Ectodermal cell (in vitro differentiated cells): ENCODE data around the gene CCDC152.
"Not testable (repeated sequence)": the region's sequence is repeated elsewhere in the genome, so short reads cannot be mapped to it uniquely, and the experiment has no call there.

Experiments used
- H3K27ac ChIP-seq: 2 replicates; pipeline ENCODE4 v1.7.0; 2013; ENCODE audit warnings: mild to moderate bottlenecking, low read depth, low read length; ENCODE audit not compliant: insufficient read depth, poor library complexity, severe bottlenecking
- H3K27me3 ChIP-seq: 2 replicates; pipeline ENCODE4 v1.7.0; 2013; ENCODE audit warnings: mild to moderate bottlenecking, low read length; ENCODE audit not compliant: insufficient read depth, control insufficient read depth, poor library complexity, severe bottlenecking
- H3K36me3 ChIP-seq: one replicate; pipeline ENCODE4 v1.7.0; 2013; ENCODE audit warnings: low read length; ENCODE audit not compliant: control insufficient read depth, insufficient read depth
- H3K4me1 ChIP-seq: one replicate; pipeline ENCODE4 v1.7.0; 2013; ENCODE audit warnings: low read length; ENCODE audit not compliant: control insufficient read depth, insufficient read depth
- H3K4me3 ChIP-seq: 2 replicates; pipeline ENCODE4 v1.7.0; 2013; ENCODE audit warnings: low read depth, low read length, control low read depth; ENCODE audit not compliant: insufficient read depth
- H3K9me3 ChIP-seq: 2 replicates; pipeline ENCODE4 v1.7.0; 2013; ENCODE audit warnings: mild to moderate bottlenecking, low read length, moderate library complexity; ENCODE audit not compliant: control insufficient read depth
- WGBS, 2 experiments: methylation state at CpG; one replicate each; pipeline ENCODE4 v1.1.7; 2013; ENCODE audit warnings: missing lambda C conversion rate in 2 of 2; 5-methylcytosine and 5-hydroxymethylcytosine counted together

CCDC152 gene

DNA sequence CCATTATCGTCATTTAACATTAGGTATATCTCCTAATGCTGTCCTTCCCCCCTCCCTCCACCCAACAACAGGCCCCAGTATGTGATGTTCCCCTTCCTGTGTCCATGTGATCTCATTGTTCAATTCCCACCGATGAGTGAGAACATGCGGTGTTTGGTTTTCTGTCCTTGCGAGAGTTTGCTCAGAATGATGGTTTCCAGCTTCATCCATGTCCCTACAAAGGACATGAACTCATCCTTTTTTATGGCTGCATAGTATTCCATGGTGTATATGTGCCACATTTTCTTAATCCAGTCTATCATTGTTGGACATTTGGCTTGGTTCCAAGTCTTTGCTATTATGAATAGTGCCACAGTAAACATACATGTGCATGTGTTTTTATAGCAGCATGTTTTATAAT is 87.8 kb downstream of the CCDC152 start:
- 86 to 99% methylated on average over 3 to 4 of the region's 4 CpGs for WGBS, 2 experiments

DNA sequence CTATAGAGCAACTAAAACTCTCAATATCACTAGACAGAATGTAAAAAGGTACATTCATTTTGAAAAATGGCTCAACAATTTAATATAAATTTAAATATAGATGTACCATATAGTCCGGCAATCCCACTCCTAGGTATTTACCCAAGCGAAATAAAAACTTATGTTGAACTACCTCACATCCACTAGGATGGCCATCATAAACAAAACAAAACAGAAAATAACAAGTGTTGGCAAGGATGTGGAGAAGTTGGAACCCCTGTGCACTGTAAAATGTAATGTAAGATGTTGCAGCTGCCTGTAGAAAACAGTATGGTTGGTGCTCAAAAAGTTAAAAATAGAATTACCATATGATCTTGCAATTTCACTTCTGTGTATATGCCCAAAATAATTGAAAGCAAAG is 91.9 kb downstream of the CCDC152 start:
- H3K27me3 ChIP-seq = no peaks in the 10 kb centered on the region
- WGBS, 2 experiments = 100% methylated on average over 2 of the region's 2 CpGs; no CpG with 5 or more reads in 1 of the 2 experiments
- H3K4me3 ChIP-seq = no peak overlapping the region
- no peaks in the 10 kb centered on the region for H3K36me3 ChIP-seq
- no peak overlapping the region for H3K27ac ChIP-seq
- H3K4me1 ChIP-seq = no peaks in the 10 kb centered on the region
- H3K9me3 ChIP-seq = no peaks in the 10 kb centered on the region

More for the DNA sequence above, 87.8 kb downstream of the CCDC152 start:
- not testable (repeated sequence) for H3K27ac ChIP-seq, H3K9me3 ChIP-seq, H3K4me3 ChIP-seq, H3K36me3 ChIP-seq, H3K27me3 ChIP-seq, H3K4me1 ChIP-seq

DNA sequence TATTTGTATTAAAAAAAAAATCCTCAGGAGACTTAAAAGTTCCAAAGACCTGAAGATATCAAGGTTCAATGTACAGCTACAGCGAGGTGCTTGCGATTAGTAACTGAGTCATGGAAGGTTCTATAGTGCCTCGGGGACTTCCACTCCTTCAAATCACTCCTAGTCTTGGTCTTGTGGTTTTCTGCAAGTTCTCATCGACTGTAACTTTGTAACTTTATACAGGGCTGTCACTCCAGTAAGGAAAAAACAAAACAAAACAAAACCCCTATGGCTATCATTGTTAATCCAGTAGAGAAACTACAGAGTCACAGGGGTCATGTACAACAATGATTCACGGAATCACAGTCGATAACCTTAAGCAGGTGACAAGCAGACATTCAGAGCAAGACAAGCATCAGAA is 94.9 kb downstream of the CCDC152 start:
- no peak overlapping the region for H3K27ac ChIP-seq
- H3K4me3 ChIP-seq = no peak overlapping the region
- H3K4me1 ChIP-seq = no peaks in the 10 kb centered on the region
- WGBS, 2 experiments = 95 to 96% methylated on average over 6 of the region's 6 CpGs
- H3K9me3 ChIP-seq = no peaks in the 10 kb centered on the region
- H3K36me3 ChIP-seq = no peaks in the 10 kb centered on the region
- no peaks in the 10 kb centered on the region for H3K27me3 ChIP-seq
